Activated gamma-delta T cell treated with anti-CD3 and anti-CD28 coated beads, Interleukin-2, amount 50 U/mL, for 16 hours (primary cell): ENCODE measurements around the gene EGFL7.
A peak's percentile ranks its signal among the peaks of the same experiment; 100 is the strongest.

ENCODE experiments used
- DNase-seq: peaks from one replicate; pipeline ENCODE4 v3.0.0-alpha.2; 2020; ENCODE audit warnings: low read depth

Gene EGFL7

GRCh38 chr9:136685790-136686533, 23.2 kb downstream of the EGFL7 start:
- no peak for DNase-seq

DNA sequence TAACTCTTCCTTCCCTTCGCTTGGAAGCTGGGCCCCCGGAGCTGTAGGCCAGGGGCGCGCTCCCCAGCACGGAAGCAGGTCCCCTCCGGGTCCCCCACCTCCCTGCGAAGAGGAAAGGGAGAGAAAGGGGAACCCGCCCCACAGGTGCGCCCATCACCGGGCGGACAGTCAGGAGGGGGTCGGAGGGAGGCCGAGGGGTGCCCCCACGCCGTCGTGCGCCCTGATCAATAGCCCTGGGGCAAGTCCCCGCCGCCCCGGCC, 23.7 kb downstream of the EGFL7 start:
- DNase-seq = no peak

DNA sequence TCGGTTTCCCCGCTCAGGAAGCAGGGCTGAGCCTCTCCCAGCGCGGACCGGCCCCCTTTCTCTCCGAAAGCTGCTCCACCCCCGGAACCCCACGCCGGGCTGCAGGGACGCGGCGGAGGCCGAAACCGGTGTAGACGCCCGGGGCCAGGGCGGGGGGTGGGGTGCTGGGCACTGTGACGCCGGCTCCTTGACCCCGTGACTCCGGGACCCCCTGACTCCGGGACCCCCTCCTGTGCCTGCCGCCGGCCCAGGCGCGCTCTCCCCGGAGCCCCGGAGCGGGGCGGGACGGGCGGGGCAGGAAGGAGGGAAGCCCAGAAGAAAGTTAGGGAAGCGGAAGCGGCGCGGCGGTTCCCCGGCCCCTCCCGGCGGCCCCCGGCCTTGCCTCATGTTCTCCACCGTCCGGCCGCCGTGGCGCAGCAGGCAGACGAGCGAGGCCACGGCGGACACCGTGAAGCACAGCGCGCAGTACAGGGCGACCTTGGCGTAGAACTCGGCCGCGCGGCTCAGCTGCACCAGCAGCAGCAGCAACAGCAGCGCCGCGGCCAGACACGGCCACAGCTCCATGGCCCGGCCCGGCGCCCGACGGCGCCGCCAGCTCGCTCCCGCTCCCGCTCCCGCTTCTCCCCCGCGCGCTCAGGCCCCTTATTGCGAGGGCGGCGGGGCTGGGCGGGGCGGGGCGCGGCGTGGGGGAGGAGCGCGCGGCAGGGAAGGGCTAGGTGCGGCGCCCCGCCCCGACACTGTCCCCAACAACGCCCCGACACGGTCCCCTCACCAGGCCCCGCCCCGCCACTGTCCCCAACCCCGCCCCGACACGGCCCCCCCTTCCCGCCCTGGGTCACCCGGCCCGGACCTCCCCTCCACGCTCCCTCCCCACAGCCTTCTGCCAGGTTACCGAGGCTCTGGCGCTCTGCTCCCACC, 24.3 kb downstream of the EGFL7 start, which contains the start of gene AGPAT2:
TSS of gene AGPAT2 (minus strand) at position 664 of the 918 bp plus-strand sequence. CDS start at position 564, 100 bp downstream.
- DNase-seq = peak; percentile 35

GRCh38 chr9:136687721-136688223, 25.1 kb downstream of the EGFL7 start:
- DNase-seq = no peak

GRCh38 chr9:136688274-136689107, 25.8 kb downstream of the EGFL7 start:
- no peak for DNase-seq

- DNase-seq = no peak
These were observed 26.4 kb downstream of the EGFL7 start for GRCh38 chr9:136689108-136689460.

DNA sequence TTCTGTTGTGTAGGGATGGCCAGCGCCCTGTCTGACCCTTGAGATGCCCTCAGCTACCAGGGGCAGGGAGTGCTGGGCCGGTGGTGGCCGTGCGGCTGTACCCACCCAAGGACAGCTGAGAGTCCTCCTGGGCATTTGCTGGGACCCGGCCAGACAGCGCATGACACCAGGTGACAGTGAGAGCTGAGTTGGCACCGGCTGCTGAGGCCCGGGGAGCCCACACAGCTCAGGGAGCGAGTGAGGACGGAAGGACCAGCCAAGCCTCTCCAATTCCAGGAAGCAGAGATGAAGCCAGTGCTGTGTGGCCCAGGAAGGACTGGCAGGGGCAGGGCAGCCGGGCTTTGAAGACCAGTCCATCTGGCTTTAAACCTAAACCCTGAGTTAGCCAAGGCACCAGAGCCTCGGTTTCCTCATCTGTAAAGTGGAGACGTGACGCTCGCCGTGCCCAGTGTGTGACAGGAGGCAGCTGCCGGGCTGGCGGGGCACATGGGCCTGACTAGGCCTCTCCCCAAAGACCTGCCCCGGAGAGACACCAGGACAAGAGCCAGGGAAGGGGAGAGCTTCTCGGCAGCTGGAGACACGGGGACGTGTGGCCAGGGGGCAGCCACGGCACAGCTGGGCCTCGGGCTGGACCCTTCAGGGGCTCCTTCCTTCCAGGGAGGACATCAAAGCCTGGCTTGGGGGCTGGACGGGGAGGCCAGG, 27.5 kb downstream of the EGFL7 start:
- DNase-seq = no peak

DNA sequence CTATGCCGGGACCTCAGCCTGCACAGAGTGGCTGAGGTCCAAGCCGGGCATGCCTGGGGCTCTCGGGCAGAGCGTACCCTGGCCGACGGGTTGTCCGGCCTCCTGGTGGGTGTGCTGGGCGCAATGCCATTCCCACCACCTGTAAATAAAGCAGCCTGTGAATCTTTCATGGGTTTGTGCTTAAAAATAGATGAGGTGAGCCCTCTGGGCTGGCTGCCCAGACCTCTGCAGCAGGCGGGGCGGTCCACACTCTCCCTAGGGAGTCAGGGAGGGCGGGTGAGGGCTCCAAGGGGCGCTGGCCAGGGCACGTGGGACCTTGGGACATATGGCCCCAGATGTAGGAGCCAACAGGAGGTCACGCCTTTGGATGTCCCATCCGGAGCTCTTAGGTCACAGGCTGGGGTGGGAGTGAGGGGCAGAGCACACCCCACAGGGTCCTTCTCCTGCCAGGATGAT, 28.1 kb downstream of the EGFL7 start:
- DNase-seq = no peak

- no peak for DNase-seq
These were observed 28.8 kb downstream of the EGFL7 start for GRCh38 chr9:136691316-136692184.

GRCh38 chr9:136692185-136693134, 29.7 kb downstream of the EGFL7 start:
- no peak for DNase-seq

- no peak for DNase-seq
These were observed 30.4 kb downstream of the EGFL7 start for GRCh38 chr9:136693135-136693489.

DNA sequence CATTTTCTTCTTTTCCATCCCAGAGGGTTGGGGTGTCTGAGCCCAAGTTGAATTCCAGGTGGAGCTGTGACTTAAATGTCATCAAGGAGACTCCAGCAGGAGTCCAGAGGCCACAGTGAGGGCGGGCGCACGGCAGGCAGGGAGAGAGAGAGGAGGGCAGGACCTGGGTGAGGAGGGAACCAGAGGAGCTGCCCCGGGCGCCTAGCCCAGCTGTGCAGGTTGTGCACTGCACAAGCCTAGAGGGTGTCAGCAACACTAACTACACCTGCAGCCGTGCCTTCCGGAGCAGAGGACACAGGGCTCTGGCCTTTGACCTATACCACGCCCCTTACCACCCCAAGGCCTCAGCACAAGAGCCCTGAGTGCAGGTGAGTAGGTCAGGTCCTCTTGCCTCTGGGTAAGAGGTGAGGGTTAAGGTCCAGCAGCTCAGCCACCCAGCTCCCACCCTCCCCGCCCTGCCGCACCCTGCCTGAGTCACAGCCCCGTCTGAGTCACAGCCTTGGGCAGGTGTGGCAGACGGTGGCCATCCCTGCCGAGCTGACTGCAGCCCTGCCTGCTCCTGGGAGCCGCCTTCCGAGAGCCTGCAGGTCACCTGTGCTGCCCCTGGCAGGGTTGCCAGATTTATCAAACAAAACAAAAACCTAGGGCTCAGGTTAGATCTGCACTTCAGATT, 30.9 kb downstream of the EGFL7 start:
- DNase-seq = no peak

DNA sequence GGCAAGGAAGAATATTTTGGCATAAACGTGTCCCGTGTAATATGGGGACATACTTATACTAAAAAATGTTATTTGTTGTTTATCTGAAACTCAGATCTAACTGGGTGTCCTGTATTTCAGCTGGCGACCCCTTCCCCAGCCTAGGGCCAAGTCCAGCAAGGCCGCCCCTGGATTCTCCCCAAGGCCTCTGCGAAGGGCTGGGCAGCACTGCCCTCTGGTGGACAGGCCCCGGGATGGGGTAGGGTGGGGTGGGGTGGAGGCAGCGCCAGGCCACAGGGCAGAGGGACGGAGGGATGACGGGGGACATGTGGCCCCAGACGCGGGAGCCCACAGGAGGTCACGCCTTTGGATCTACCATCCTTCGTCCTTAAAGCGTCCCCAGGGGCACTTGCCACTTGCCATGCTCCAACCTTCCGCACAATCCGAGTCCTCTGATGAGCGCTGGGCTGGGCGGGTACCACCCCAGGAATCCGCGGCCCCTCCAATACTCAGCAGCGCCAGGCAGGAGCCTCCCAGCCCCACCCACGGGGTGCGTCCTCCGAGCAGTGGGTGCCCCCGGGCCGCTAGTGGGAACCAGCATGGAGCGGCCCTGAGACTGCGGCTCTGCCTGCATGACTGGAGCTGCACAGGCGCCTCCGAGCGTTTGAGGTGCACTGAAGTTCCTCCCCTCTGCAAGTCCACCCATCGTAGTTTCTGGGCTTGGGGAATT, 31.6 kb downstream of the EGFL7 start:
- DNase-seq = no peak

- no peak for DNase-seq
These were observed 32.1 kb downstream of the EGFL7 start for GRCh38 chr9:136694872-136695247.

DNA sequence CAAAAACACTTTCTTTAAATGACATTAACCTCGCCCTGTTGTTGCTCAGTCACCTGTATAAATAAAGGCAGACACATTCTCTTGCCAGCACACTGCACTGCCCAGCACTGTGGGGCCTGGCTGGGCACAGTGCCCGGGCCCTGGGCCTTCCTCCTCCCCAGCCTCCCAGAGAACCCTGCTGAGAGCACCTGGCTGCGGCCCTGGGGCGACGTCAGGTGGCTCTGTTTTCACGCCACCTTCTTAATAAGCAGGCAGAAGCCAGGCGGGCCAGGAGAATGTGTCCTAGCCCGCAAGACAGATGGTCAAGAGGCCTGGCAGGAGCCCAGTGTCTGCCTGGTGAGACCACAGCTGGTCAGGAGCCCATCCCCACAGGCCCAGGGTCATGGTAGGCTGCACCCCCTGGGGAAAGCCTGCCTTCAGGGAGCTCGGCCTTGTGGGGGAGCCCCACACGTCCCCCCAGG, 32.7 kb downstream of the EGFL7 start:
- no peak for DNase-seq

DNA sequence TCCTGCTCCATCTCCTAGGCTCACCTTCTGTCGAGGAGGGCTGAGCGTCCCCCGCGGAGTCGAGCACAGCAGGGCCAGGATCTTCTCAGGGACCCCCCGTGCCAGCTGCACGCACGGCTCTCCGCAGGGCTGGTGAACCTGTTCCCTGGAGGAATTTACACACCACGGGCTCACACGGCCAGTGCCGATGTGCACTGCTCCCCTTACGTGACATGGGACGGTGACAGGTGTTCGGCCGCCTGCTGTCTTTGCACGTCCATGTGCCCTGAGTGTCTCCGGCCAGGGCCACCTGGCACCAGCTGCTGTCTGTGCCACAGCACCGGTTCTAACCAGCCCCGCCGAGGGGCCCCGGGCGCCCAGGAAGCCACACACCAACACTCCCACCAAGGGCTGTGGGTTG, 33.2 kb downstream of the EGFL7 start:
- DNase-seq = no peak

- no peak for DNase-seq
These were observed 33.8 kb downstream of the EGFL7 start for GRCh38 chr9:136696502-136696901.

DNA sequence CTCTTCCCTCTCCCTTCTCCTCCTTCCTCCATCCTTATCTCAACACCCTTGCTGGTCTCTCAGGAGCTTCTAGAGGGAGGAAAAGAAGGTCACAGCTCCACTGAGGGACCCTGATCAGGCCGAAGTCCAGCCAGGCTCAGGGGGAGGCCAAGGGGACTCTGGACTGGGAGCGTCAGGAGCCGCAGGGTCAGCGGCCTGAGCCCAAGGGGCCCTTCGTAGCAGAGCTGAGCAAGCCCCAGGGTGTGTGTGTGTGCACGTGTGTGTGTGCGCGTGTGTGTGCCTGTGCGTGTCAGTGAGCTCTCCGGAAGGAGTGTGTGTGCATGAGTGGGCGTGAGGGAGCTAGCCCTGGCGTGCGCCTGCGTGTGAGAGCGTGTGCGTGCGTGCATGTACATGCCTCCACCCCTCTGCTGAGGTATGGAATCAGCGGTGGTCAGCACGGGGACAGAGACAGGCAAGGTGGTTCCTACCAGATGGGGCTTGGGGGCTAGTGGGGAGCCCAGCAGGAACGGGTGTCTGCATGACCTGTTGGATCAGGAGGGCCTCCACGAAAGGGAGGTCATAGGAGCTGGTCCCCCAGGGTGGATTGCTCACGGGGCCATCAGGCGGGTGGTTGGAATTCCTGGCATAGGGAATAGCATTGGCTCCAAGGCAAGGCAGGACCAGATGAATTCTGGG, 34.6 kb downstream of the EGFL7 start:
- no peak for DNase-seq
